ENCODE measurements around the gene PIN1. TPM values are rescaled to one million over a fixed set of nuclear protein-coding genes. Genes with fewer than 3 reads are reported as not detected.

The PIN1 gene
- total RNA-seq (2022; extraction: Qiagen RNA extraction; ENCODE audit: low read depth) = 52.9 to 77.8 TPM (median 76.3 TPM) in 5 replicates

GRCh38 chr19:9834726-9835506 is at the start of gene PIN1:
Gene PIN1 (plus strand): TSS chr19:9835318. CDS start chr19:9835345, 27 bp downstream.

DNA sequence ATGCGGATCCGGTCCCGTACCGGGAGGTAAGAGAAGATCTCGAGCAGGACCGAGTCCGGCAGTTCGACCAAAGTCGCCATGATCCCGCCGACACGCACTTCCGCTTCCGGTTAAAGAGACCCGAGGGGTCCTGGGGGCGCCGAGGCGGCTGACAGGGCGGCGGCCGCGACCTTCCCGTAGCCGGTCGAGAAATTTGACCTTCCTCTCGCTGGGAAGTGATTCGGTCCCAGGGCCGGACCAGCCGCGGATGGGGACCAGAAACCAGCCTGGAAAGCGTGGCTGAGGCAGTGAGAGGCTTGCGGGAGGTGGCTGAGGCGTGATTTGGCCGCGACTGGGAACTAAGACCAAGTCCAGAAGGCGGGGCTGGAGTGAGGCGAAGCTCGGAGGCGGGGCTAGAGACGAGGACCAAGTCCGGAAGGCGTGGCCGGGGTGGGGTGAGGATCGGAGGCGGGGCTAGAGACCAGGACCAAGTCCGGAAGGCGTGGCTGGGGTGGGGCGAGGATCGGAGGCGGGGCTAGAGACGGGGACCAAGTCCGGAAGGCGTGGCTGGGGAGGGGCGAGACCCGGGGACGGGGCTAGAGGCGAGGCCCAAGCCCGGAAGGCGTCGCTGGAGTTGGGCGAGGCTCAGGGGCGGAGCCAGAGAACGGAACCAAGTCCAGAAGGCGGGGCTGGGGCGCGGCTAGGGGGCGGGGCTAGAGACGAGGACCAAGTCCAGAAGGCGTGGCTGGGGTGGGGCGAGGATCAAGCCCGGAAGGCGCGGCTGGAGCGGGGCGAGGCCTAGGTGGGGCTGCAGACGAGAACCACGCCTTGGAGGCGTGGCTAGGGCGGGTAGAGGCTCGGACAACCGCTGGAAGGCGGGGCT is 16.2 kb upstream of the PIN1 start, which contains the start of gene FBXL12:
Gene FBXL12, minus strand, starts transcription at position 346 of the 862 bp plus-strand sequence. Its CDS starts 266 bp downstream, at position 80.

GRCh38 chr19:9827289-9828238 is 7.6 kb upstream of the PIN1 start, which contains the start of gene UBL5:
Gene UBL5 (plus strand): TSS chr19:9827918. CDS start chr19:9828338, 420 bp downstream.

Other genes starting within 250 kb of the PIN1 start
- gene ZNF561, start 214.1 kb upstream of the PIN1 start, total RNA-seq (2022; extraction: Qiagen RNA extraction; ENCODE audit: low read depth) = 7.6 to 14.7 TPM (median 9.2 TPM) in 5 replicates
- gene ZNF562, start 160.2 kb upstream of the PIN1 start, total RNA-seq (2022; extraction: Qiagen RNA extraction; ENCODE audit: low read depth) = 4.5 to 9.3 TPM (median 5.7 TPM) in 5 replicates
- gene ZNF846, start 66.6 kb upstream of the PIN1 start, total RNA-seq (2022; extraction: Qiagen RNA extraction; ENCODE audit: low read depth) = 0.61 to 1.7 TPM (median 1.2 TPM) in 5 replicates
- 11.0 to 14.4 TPM (median 13.1 TPM) in 5 replicates for gene FBXL12, start 16.2 kb upstream of the PIN1 start, total RNA-seq (2022; extraction: Qiagen RNA extraction; ENCODE audit: low read depth)
- gene UBL5, start 7.4 kb upstream of the PIN1 start, total RNA-seq (2022; extraction: Qiagen RNA extraction; ENCODE audit: low read depth) = 394 to 462 TPM (median 426 TPM) in 5 replicates
- 9.2 to 12.4 TPM (median 11.5 TPM) in 5 replicates for gene OLFM2, start 101.2 kb downstream of the PIN1 start, total RNA-seq (2022; extraction: Qiagen RNA extraction; ENCODE audit: low read depth)
- gene COL5A3, start 175.2 kb downstream of the PIN1 start, total RNA-seq (2022; extraction: Qiagen RNA extraction; ENCODE audit: low read depth) = 3.5 to 5.4 TPM (median 3.6 TPM) in 5 replicates
- 0.26 to 0.75 TPM (median 0.53 TPM) in 5 replicates for gene RDH8, start 178.2 kb downstream of the PIN1 start, total RNA-seq (2022; extraction: Qiagen RNA extraction; ENCODE audit: low read depth)

Data from A549 treated with RU486 at 1 μM for 4 hours (cell line).